ENCODE measurements around the gene ARL6IP4.

The ARL6IP4 gene

GRCh38 chr12:122991623-122992275 lies 11.3 kb downstream of the ARL6IP4 start:
- DNase-seq, result no peak

- DNase-seq, result no peak
Observed at GRCh38 chr12:122992386-122992785, 11.9 kb downstream of the ARL6IP4 start.

GRCh38 chr12:122994140-122994675 lies 13.7 kb downstream of the ARL6IP4 start:
- no peak for DNase-seq

GRCh38 chr12:122994781-122995502 lies 14.5 kb downstream of the ARL6IP4 start:
- no peak for DNase-seq

GRCh38 chr12:122995503-122996187 lies 15.2 kb downstream of the ARL6IP4 start:
- DNase-seq, result no peak

- DNase-seq, result no peak
Observed at GRCh38 chr12:122996188-122996601, 15.7 kb downstream of the ARL6IP4 start.

GRCh38 chr12:122996621-122997342 lies 16.3 kb downstream of the ARL6IP4 start:
- DNase-seq, result no peak

GRCh38 chr12:122997343-122998250 lies 17.1 kb downstream of the ARL6IP4 start:
- no peak for DNase-seq

- no peak for DNase-seq
Observed at GRCh38 chr12:122998316-122998715, 17.8 kb downstream of the ARL6IP4 start.

GRCh38 chr12:122999196-122999946 lies 18.9 kb downstream of the ARL6IP4 start:
- no peak for DNase-seq

GRCh38 chr12:122999986-123000420 lies 19.5 kb downstream of the ARL6IP4 start:
- no peak for DNase-seq

- DNase-seq, result no peak
Observed at GRCh38 chr12:123000578-123000977, 20.1 kb downstream of the ARL6IP4 start.

- DNase-seq, result no peak
Observed at GRCh38 chr12:123001464-123001863, 21.0 kb downstream of the ARL6IP4 start.

- DNase-seq, result no peak
Observed at GRCh38 chr12:123003257-123003656, 22.8 kb downstream of the ARL6IP4 start.

GRCh38 chr12:123004287-123004686 lies 23.8 kb downstream of the ARL6IP4 start:
- DNase-seq, result no peak

- no peak for DNase-seq
Observed at GRCh38 chr12:123005081-123005626, 24.7 kb downstream of the ARL6IP4 start.

GRCh38 chr12:123006977-123007376 lies 26.5 kb downstream of the ARL6IP4 start:
- DNase-seq, result no peak

- no peak for DNase-seq
Observed at GRCh38 chr12:123010110-123010509, 29.6 kb downstream of the ARL6IP4 start.

GRCh38 chr12:123010681-123011080 lies 30.2 kb downstream of the ARL6IP4 start:
- DNase-seq, result no peak

GRCh38 chr12:123011701-123012100 lies 31.2 kb downstream of the ARL6IP4 start:
- DNase-seq, result no peak

Data from stimulated activated CD4-positive, alpha-beta T cell treated with anti-CD3 and anti-CD28 coated beads, Interleukin-15, amount 100 ng/mL, for 24 hours (primary cell).